ENCODE data around the gene TRIM27.
"Not testable (repeated sequence)": the region's sequence is repeated elsewhere in the genome, so short reads cannot be mapped to it uniquely, and the experiment has no call there.

Gene TRIM27

GRCh38 chr6:28923318-28924102, at the start of gene TRIM27:
TRIM27 (minus strand) TSS chr6:28923985; CDS start chr6:28923632, 353 bp downstream.
- DNase-seq: peak; percentile 74 to 94

- not testable (repeated sequence) for DNase-seq
Measured at GRCh38 chr6:28970056-28970455, 46.3 kb upstream of the TRIM27 start.

GRCh38 chr6:28969129-28969528, 45.3 kb upstream of the TRIM27 start:
- no peak for DNase-seq

- DNase-seq: no peak
Measured at GRCh38 chr6:28968476-28968875, 44.7 kb upstream of the TRIM27 start.

GRCh38 chr6:28965706-28966105, 41.9 kb upstream of the TRIM27 start:
- no peak for DNase-seq

GRCh38 chr6:28960846-28961500, 37.2 kb upstream of the TRIM27 start:
- DNase-seq: no peak

- not testable (repeated sequence) for DNase-seq
Measured at GRCh38 chr6:28958561-28959243, 34.9 kb upstream of the TRIM27 start.

- DNase-seq: not testable (repeated sequence)
Measured at GRCh38 chr6:28957795-28958314, 34.1 kb upstream of the TRIM27 start.

- DNase-seq: no peak
Measured at GRCh38 chr6:28956331-28956730, 32.5 kb upstream of the TRIM27 start.

- peak in 1 of 2 experiments; percentile 27 for DNase-seq
Measured at GRCh38 chr6:28953585-28954258, 29.9 kb upstream of the TRIM27 start.

- DNase-seq: peak; percentile 31 to 68
Measured at GRCh38 chr6:28953039-28953584, 29.3 kb upstream of the TRIM27 start.

GRCh38 chr6:28949656-28950195, 25.9 kb upstream of the TRIM27 start:
- not testable (repeated sequence) for DNase-seq

GRCh38 chr6:28948782-28949486, 25.1 kb upstream of the TRIM27 start:
- no peak for DNase-seq

GRCh38 chr6:28947831-28948270, 24.1 kb upstream of the TRIM27 start:
- DNase-seq: no peak

GRCh38 chr6:28947067-28947765, 23.4 kb upstream of the TRIM27 start:
- no peak for DNase-seq

- DNase-seq: no peak
Measured at GRCh38 chr6:28945349-28945748, 21.6 kb upstream of the TRIM27 start.

GRCh38 chr6:28944412-28944865, 20.7 kb upstream of the TRIM27 start:
- peak; percentile 25 to 68 for DNase-seq

- peak; percentile 42 to 75 for DNase-seq
Measured at GRCh38 chr6:28943557-28944411, 20.0 kb upstream of the TRIM27 start.

- DNase-seq: no peak
Measured at GRCh38 chr6:28943223-28943556, 19.4 kb upstream of the TRIM27 start.
